ENCODE results near the gene SMIM1. TPM values are rescaled to one million over a fixed set of nuclear protein-coding genes. Genes with fewer than 3 reads are reported as not detected.

SMIM1 gene
- total RNA-seq, 4 donors from 2014 or later = 2.6 to 8.4 (median 4.7) TPM; not detected in 1

DNA sequence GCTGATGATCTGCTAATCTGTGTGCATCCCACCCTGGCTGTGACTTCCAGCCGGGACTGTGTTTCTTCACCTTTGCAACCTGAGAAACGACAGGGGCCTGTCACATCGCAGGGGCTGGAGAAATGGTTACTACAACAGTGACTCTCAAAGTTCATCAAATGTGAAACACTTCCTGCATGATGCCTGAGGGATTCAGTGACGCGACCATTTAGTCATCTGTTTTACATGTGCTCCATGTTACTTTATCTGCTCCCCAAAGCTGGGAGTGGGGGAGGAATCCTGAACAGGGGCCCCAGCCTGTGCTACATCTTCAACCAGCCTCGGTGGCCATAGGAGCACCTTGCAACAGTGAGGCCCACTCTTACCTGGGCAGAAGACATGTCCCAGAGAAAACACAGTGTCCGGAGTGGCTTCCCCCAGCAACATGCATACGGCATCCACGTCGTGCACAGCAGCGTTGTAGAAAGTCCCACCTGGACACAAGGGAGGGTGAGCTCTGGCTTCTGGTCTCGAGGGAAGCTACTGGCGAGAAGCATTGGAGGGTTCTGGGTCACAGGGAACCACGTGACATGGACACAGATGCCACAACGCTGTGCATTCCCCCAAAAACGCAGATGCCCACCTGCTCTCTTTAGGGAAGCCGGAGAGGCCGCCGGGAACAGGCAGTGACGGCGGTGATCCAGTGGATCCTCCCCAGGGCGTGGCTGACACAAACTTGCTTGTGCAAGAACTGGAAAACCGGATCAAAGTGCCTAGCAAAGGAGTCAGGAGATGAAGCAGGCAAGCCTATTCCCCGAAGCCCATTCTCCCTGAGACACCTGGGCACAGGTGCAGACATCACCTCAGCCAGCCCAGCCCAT, 29.9 kb upstream of the SMIM1 start:
- no peak for TF ChIP-seq POLR2A (IDR thresholded peaks at IDR 0.05)
- TF ChIP-seq, protein P1, sequence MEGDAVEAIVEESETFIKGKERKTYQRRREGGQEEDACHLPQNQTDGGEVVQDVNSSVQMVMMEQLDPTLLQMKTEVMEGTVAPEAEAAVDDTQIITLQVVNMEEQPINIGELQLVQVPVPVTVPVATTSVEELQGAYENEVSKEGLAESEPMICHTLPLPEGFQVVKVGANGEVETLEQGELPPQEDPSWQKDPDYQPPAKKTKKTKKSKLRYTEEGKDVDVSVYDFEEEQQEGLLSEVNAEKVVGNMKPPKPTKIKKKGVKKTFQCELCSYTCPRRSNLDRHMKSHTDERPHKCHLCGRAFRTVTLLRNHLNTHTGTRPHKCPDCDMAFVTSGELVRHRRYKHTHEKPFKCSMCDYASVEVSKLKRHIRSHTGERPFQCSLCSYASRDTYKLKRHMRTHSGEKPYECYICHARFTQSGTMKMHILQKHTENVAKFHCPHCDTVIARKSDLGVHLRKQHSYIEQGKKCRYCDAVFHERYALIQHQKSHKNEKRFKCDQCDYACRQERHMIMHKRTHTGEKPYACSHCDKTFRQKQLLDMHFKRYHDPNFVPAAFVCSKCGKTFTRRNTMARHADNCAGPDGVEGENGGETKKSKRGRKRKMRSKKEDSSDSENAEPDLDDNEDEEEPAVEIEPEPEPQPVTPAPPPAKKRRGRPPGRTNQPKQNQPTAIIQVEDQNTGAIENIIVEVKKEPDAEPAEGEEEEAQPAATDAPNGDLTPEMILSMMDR (IDR thresholded peaks at IDR 0.05) = no peak
- TF ChIP-seq EP300 (IDR thresholded peaks at IDR 0.05) = no peak
- no peak for TF ChIP-seq POLR2AphosphoS5 (IDR thresholded peaks at IDR 0.05)
- Histone ChIP-seq H3K9me3 (no peaks in the 10 kb centered on the region), H3K4me3 (no peak overlapping the region), H3K27ac (no peak overlapping the region), H3K4me1 (peaks cover 0 to 37% (median 6%) of the 10 kb centered on the region in 3 donors), H3K36me3 (peaks cover 0 to 81% of the 10 kb centered on the region in 2 donors), H3K27me3 (no peaks in the 10 kb centered on the region)
- 70% methylated on average over 2 of the region's 24 CpGs; no CpG with 5 or more reads in 1 of the 2 donors for WGBS, 2 donors (ENCODE audit: low coverage in 1 of 2)
- no peak for ATAC-seq

DNA sequence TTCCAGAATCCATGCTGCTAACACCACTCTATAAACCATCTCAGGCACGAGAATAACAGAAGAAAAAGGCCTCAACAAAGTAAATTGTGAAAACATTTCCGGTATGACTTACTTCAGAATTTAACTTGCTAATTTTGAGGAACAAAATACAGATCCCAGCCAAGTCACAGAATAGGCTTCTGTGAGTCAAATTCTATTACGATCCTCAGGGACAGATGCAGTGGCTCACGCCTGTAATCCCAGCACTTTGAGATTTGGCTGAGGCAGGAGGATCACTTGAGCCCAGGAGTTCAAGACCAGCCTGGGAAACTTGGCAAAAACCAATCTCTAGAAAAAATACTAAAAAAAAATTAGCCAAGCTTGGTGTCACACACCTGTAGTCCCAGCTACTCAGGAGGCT, 29.1 kb upstream of the SMIM1 start:
- H3K4me1 ChIP-seq = peaks cover 0 to 42% (median 10%) of the 10 kb centered on the region in 3 donors
- H3K27ac ChIP-seq = no peak overlapping the region
- peaks cover 0 to 73% of the 10 kb centered on the region in 2 donors for H3K36me3 ChIP-seq
- TF ChIP-seq, protein P1 (IDR thresholded peaks at IDR 0.05) = no peak
- TF ChIP-seq EP300 (IDR thresholded peaks at IDR 0.05) (no peak), POLR2A (IDR thresholded peaks at IDR 0.05) (no peak), POLR2AphosphoS5 (IDR thresholded peaks at IDR 0.05) (no peak)
- no peaks in the 10 kb centered on the region for H3K9me3 ChIP-seq
- H3K27me3 ChIP-seq = no peaks in the 10 kb centered on the region
- WGBS, 2 donors (ENCODE audit: low coverage in 1 of 2) = 49 to 74% methylated on average over 3 to 4 of the region's 4 CpGs
- H3K4me3 ChIP-seq = no peak overlapping the region
- no peak for ATAC-seq

DNA sequence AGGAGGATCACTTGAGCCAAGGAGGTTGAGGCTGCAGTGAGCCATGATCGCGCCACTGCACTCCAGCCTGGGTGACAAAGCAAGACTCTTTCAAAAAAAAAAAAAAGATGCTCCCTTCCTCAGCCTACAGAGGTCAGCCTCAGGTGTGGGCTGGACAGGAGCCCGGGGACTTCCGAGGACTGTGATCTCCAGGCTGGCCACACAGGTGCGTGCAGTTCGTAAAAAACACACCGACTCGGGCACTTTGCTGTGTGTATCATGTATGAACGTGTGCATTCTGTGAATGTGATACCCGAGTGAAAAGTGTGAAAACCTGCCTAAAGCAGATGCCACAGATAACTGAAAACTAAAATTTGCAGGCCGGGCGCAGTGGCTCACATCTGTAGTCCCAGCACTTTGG, 28.7 kb upstream of the SMIM1 start:
- H3K27me3 ChIP-seq = no peaks in the 10 kb centered on the region
- no peak for ATAC-seq
- peaks cover 0 to 69% of the 10 kb centered on the region in 2 donors for H3K36me3 ChIP-seq
- H3K4me3 ChIP-seq = no peak overlapping the region
- no peak overlapping the region for H3K27ac ChIP-seq
- WGBS, 2 donors (ENCODE audit: low coverage in 1 of 2) = 91 to 94% methylated on average over 3 to 12 of the region's 12 CpGs
- peaks cover 0 to 42% (median 10%) of the 10 kb centered on the region in 3 donors for H3K4me1 ChIP-seq
- TF ChIP-seq, protein P1 (IDR thresholded peaks at IDR 0.05) = no peak
- TF ChIP-seq POLR2A (IDR thresholded peaks at IDR 0.05) = no peak
- TF ChIP-seq POLR2AphosphoS5 (IDR thresholded peaks at IDR 0.05) = no peak
- no peak for TF ChIP-seq EP300 (IDR thresholded peaks at IDR 0.05)
- no peaks in the 10 kb centered on the region for H3K9me3 ChIP-seq

DNA sequence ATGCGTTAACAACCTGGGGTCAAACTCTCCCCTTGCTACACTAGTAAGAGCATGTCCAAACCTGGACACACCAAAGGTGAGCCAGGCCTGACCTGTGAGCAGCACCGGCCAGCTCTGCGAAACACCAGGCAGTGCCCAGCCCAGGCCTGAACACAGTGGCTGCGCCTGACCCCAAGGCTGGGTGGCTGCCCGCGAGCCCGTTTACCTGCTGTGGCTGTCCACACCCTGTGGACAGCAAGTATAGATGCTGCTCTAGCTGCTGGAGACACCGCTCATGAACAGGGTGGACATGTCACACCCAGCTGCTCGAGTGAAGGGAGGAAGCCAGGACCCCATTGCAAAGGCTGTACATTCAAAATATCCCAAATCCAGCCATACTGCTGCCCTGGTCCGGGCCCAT, 27.9 kb upstream of the SMIM1 start:
- Histone ChIP-seq H3K27ac (no peak overlapping the region), H3K9me3 (no peaks in the 10 kb centered on the region), H3K4me3 (no peak overlapping the region), H3K27me3 (no peaks in the 10 kb centered on the region), H3K4me1 (peaks cover 0 to 42% (median 10%) of the 10 kb centered on the region in 3 donors), H3K36me3 (peaks cover 0 to 61% of the 10 kb centered on the region in 2 donors)
- TF ChIP-seq POLR2A (IDR thresholded peaks at IDR 0.05) = no peak
- TF ChIP-seq, protein P1 (IDR thresholded peaks at IDR 0.05) = no peak
- TF ChIP-seq EP300 (IDR thresholded peaks at IDR 0.05) = no peak
- no peak for TF ChIP-seq POLR2AphosphoS5 (IDR thresholded peaks at IDR 0.05)
- no peak for ATAC-seq
- WGBS, 2 donors (ENCODE audit: low coverage in 1 of 2) = 88% methylated on average over 1 of the region's 10 CpGs; no CpG with 5 or more reads in 1 of the 2 donors

DNA sequence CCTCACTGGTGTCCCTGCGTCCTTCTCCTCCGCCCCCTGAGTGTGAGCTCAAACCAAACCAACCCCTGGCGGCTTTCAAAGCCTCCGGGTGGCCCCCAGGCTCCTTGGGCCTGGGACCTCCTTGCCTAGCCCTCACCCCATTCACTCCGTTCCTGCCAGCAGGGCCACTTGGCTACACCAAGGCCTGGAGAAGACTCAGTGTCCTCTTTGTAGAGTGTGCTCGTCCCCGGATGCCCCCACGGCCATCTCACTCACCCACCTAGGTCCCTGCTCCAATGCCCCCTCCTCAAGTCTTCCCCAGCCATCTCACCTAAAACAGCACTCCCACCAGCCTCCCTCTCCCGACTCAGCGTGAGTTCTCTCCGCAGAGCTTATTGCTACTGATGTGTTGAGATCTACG, 27.5 kb upstream of the SMIM1 start:
- peaks cover 0 to 42% (median 10%) of the 10 kb centered on the region in 3 donors for H3K4me1 ChIP-seq
- WGBS, 2 donors (ENCODE audit: low coverage in 1 of 2) = 88 to 95% methylated on average over 5 to 10 of the region's 12 CpGs
- no peaks in the 10 kb centered on the region for H3K9me3 ChIP-seq
- no peak for ATAC-seq
- TF ChIP-seq POLR2A (IDR thresholded peaks at IDR 0.05) (no peak), POLR2AphosphoS5 (IDR thresholded peaks at IDR 0.05) (no peak), EP300 (IDR thresholded peaks at IDR 0.05) (no peak)
- TF ChIP-seq, protein P1 (IDR thresholded peaks at IDR 0.05) = no peak
- H3K27ac ChIP-seq = no peak overlapping the region
- H3K36me3 ChIP-seq = peaks cover 0 to 57% of the 10 kb centered on the region in 2 donors
- no peak overlapping the region for H3K4me3 ChIP-seq
- H3K27me3 ChIP-seq = no peaks in the 10 kb centered on the region

All from gastroesophageal sphincter (tissue), 4 donors.